GM19468 (cell line): ENCODE results near the gene CALN1.

Experiments
- ATAC-seq: cut with Tn5 transposase; IDR thresholded peaks from one replicate; pipeline ENCODE4 v1.9.1; 2021; ENCODE audit warnings: mild to moderate bottlenecking, moderate library complexity, moderate number of reproducible peaks; ENCODE audit not compliant: unreplicated experiment; ENCODE audit errors: extremely low read depth

CALN1 gene

GRCh38 chr7:71733107-71733870 is 678.8 kb downstream of the CALN1 start:
- ATAC-seq: no peak

GRCh38 chr7:71731740-71732139 is 680.4 kb downstream of the CALN1 start:
- no peak for ATAC-seq
